ENCODE measurements around the gene JOSD2. TPM values are rescaled to one million over a fixed set of nuclear protein-coding genes. Genes with fewer than 3 reads are reported as not detected.

Gene JOSD2
- total and polyA plus RNA-seq, 9 of the 15 experiments (the other 6 are each of a cell fraction or from before 2014, with no cell fraction given) = 0.06 to 14.4 (median 3.1) TPM

GRCh38 chr19:50476224-50476906 is 34.6 kb downstream of the JOSD2 start, which contains the start of the genes EMC10 and GARIN5A (continued):
- TF ChIP-seq, protein P1, sequence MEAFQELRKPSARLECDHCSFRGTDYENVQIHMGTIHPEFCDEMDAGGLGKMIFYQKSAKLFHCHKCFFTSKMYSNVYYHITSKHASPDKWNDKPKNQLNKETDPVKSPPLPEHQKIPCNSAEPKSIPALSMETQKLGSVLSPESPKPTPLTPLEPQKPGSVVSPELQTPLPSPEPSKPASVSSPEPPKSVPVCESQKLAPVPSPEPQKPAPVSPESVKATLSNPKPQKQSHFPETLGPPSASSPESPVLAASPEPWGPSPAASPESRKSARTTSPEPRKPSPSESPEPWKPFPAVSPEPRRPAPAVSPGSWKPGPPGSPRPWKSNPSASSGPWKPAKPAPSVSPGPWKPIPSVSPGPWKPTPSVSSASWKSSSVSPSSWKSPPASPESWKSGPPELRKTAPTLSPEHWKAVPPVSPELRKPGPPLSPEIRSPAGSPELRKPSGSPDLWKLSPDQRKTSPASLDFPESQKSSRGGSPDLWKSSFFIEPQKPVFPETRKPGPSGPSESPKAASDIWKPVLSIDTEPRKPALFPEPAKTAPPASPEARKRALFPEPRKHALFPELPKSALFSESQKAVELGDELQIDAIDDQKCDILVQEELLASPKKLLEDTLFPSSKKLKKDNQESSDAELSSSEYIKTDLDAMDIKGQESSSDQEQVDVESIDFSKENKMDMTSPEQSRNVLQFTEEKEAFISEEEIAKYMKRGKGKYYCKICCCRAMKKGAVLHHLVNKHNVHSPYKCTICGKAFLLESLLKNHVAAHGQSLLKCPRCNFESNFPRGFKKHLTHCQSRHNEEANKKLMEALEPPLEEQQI (IDR thresholded peaks at IDR 0.05) = no peak
- TF ChIP-seq SRSF9 (IDR thresholded peaks at IDR 0.05; ENCODE audit: borderline replicate concordance, low read depth, low read length) = no peak
- TF ChIP-seq, protein P2, sequence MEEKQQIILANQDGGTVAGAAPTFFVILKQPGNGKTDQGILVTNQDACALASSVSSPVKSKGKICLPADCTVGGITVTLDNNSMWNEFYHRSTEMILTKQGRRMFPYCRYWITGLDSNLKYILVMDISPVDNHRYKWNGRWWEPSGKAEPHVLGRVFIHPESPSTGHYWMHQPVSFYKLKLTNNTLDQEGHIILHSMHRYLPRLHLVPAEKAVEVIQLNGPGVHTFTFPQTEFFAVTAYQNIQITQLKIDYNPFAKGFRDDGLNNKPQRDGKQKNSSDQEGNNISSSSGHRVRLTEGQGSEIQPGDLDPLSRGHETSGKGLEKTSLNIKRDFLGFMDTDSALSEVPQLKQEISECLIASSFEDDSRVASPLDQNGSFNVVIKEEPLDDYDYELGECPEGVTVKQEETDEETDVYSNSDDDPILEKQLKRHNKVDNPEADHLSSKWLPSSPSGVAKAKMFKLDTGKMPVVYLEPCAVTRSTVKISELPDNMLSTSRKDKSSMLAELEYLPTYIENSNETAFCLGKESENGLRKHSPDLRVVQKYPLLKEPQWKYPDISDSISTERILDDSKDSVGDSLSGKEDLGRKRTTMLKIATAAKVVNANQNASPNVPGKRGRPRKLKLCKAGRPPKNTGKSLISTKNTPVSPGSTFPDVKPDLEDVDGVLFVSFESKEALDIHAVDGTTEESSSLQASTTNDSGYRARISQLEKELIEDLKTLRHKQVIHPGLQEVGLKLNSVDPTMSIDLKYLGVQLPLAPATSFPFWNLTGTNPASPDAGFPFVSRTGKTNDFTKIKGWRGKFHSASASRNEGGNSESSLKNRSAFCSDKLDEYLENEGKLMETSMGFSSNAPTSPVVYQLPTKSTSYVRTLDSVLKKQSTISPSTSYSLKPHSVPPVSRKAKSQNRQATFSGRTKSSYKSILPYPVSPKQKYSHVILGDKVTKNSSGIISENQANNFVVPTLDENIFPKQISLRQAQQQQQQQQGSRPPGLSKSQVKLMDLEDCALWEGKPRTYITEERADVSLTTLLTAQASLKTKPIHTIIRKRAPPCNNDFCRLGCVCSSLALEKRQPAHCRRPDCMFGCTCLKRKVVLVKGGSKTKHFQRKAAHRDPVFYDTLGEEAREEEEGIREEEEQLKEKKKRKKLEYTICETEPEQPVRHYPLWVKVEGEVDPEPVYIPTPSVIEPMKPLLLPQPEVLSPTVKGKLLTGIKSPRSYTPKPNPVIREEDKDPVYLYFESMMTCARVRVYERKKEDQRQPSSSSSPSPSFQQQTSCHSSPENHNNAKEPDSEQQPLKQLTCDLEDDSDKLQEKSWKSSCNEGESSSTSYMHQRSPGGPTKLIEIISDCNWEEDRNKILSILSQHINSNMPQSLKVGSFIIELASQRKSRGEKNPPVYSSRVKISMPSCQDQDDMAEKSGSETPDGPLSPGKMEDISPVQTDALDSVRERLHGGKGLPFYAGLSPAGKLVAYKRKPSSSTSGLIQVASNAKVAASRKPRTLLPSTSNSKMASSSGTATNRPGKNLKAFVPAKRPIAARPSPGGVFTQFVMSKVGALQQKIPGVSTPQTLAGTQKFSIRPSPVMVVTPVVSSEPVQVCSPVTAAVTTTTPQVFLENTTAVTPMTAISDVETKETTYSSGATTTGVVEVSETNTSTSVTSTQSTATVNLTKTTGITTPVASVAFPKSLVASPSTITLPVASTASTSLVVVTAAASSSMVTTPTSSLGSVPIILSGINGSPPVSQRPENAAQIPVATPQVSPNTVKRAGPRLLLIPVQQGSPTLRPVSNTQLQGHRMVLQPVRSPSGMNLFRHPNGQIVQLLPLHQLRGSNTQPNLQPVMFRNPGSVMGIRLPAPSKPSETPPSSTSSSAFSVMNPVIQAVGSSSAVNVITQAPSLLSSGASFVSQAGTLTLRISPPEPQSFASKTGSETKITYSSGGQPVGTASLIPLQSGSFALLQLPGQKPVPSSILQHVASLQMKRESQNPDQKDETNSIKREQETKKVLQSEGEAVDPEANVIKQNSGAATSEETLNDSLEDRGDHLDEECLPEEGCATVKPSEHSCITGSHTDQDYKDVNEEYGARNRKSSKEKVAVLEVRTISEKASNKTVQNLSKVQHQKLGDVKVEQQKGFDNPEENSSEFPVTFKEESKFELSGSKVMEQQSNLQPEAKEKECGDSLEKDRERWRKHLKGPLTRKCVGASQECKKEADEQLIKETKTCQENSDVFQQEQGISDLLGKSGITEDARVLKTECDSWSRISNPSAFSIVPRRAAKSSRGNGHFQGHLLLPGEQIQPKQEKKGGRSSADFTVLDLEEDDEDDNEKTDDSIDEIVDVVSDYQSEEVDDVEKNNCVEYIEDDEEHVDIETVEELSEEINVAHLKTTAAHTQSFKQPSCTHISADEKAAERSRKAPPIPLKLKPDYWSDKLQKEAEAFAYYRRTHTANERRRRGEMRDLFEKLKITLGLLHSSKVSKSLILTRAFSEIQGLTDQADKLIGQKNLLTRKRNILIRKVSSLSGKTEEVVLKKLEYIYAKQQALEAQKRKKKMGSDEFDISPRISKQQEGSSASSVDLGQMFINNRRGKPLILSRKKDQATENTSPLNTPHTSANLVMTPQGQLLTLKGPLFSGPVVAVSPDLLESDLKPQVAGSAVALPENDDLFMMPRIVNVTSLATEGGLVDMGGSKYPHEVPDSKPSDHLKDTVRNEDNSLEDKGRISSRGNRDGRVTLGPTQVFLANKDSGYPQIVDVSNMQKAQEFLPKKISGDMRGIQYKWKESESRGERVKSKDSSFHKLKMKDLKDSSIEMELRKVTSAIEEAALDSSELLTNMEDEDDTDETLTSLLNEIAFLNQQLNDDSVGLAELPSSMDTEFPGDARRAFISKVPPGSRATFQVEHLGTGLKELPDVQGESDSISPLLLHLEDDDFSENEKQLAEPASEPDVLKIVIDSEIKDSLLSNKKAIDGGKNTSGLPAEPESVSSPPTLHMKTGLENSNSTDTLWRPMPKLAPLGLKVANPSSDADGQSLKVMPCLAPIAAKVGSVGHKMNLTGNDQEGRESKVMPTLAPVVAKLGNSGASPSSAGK (IDR thresholded peaks at IDR 0.05) = peak; percentile 64
- no peak for TF ChIP-seq NELFE (IDR thresholded peaks at IDR 0.05; ENCODE audit: insufficient read depth, insufficient read length)
- TF ChIP-seq XRCC4 (IDR thresholded peaks at IDR 0.05; ENCODE audit: extremely low read depth, insufficient read depth, insufficient read length) = no peak
- TF ChIP-seq NONO (IDR thresholded peaks at IDR 0.05; ENCODE audit: low read depth in 2 of 2, low read length in 1 of 2) = no peak; a peak in 1 of 4 replicates
- no peak for TF ChIP-seq SREBF1 (IDR thresholded peaks at IDR 0.05; ENCODE audit: borderline replicate concordance, low read depth, low read length)
- no peak for TF ChIP-seq HIVEP1 (CRISPR knock-in tag; IDR thresholded peaks at IDR 0.05)
- TF ChIP-seq ZNF263 (CRISPR knock-in tag; IDR thresholded peaks at IDR 0.05; ENCODE audit: borderline replicate concordance) = no peak; the same call in 1 of the 2 replicates
- TF ChIP-seq, protein P3, sequence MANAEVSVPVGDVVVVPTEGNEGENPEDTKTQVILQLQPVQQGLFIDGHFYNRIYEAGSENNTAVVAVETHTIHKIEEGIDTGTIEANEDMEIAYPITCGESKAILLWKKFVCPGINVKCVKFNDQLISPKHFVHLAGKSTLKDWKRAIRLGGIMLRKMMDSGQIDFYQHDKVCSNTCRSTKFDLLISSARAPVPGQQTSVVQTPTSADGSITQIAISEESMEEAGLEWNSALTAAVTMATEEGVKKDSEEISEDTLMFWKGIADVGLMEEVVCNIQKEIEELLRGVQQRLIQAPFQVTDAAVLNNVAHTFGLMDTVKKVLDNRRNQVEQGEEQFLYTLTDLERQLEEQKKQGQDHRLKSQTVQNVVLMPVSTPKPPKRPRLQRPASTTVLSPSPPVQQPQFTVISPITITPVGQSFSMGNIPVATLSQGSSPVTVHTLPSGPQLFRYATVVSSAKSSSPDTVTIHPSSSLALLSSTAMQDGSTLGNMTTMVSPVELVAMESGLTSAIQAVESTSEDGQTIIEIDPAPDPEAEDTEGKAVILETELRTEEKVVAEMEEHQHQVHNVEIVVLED (CRISPR knock-in tag; IDR thresholded peaks at IDR 0.05) = peak; percentile 56; the same call in 1 of the 2 replicates
